Caco-2 (cell line): Measurements from ENCODE around the gene MARK4. TPM values are rescaled to one million over a fixed set of nuclear protein-coding genes. Genes with fewer than 3 reads are reported as not detected.

Experiments used
- BruUV-seq: library from RNA; stranded (reverse); fragments of 400-500 nt; replicated peaks from 2 replicates; lab custom pipeline; 2021; lab: Mats Ljungman, UMichigan
- CTCF ChIA-PET: fragments of 300-600 bp; sonication (Branson Sonifier 250); formaldehyde crosslinking; loops from one replicate; lab custom pipeline; 2022; ENCODE audit warnings: antibody characterized with exemption; lab: Charles Lee
- POLR2A ChIA-PET: fragments of 300-600 bp; sonication (Branson Sonifier 250); formaldehyde crosslinking; loops from one replicate; lab custom pipeline; 2022; ENCODE audit warnings: antibody characterized with exemption; lab: Charles Lee
- DNase-seq, 2 experiments: peaks; one replicate each; pipeline versions ENCODE4 v3.0.0 to v3.0.0-alpha.2; 2020 to 2022
- H3K27me3 ChIP-seq: replicated peaks from 2 replicates; pipeline ENCODE4 v1.6.0; 2011; ENCODE audit warnings: low read length; ENCODE audit not compliant: control insufficient read depth, insufficient read depth
- H3K36me3 ChIP-seq: 2 replicates; pipeline ENCODE4 v1.5.1; 2011; ENCODE audit warnings: low read length; ENCODE audit not compliant: control insufficient read depth, insufficient read depth
- H3K4me1 ChIP-seq: fragments of 250-450 bp; sonication (Bioruptor Pico); 2 replicates; pipeline ENCODE4 v1.5.1; 2020; ENCODE audit warnings: mild to moderate bottlenecking
- H3K4me3 ChIP-seq: 2 replicates; pipeline ENCODE4 v1.5.1; 2011; ENCODE audit warnings: low read depth, mild to moderate bottlenecking, control low read depth, low read length
- H3K9me3 ChIP-seq: fragments of 250-450 bp; sonication (Bioruptor Pico); 2 replicates; pipeline ENCODE4 v1.5.1; 2020; ENCODE audit warnings: mild to moderate bottlenecking, moderate library complexity
- H3K27ac Mint-ChIP-seq: one replicate; pipeline ENCODE4 v1.8.0; 2022; ENCODE audit warnings: mixed read lengths; ENCODE audit not compliant: unreplicated experiment
- H3K27me3 Mint-ChIP-seq: one replicate; pipeline ENCODE4 v1.8.0; 2022; ENCODE audit warnings: mixed read lengths; ENCODE audit not compliant: insufficient read depth, unreplicated experiment
- H3K36me3 Mint-ChIP-seq: one replicate; pipeline ENCODE4 v1.8.0; 2022; ENCODE audit warnings: mild to moderate bottlenecking, mixed read lengths; ENCODE audit not compliant: insufficient read depth, unreplicated experiment
- H3K4me1 Mint-ChIP-seq: one replicate; pipeline ENCODE4 v1.8.0; 2022; ENCODE audit warnings: low read depth, mixed read lengths; ENCODE audit not compliant: unreplicated experiment
- H3K4me3 Mint-ChIP-seq: one replicate; pipeline ENCODE4 v1.8.0; 2022; ENCODE audit warnings: mild to moderate bottlenecking, moderate library complexity, mixed read lengths; ENCODE audit not compliant: unreplicated experiment
- H3K9me3 Mint-ChIP-seq: one replicate; pipeline ENCODE4 v1.8.0; 2022; ENCODE audit warnings: mixed read lengths; ENCODE audit not compliant: unreplicated experiment
- CTCF ChIP-seq, 2 experiments: fragments of 200-600 bp in 1 of 2; IDR thresholded peaks; 1 replicate in 1 of 2; 2 replicates in 1 of 2; pipeline versions ENCODE4 v1.5.1 to v1.8.0; 2011 to 2022; ENCODE audit warnings: antibody characterized with exemption in 1 of 2, control low read depth in 1 of 2, inconsistent platforms in 1 of 2, low read depth in 1 of 2, low read length in 1 of 2, mild to moderate bottlenecking in 1 of 2, moderate library complexity in 1 of 2; ENCODE audit not compliant: insufficient read depth in 1 of 2, severe bottlenecking in 1 of 2, unreplicated experiment in 1 of 2
- intact Hi-C: fragments of 100-400 bp; cut with micrococcal nuclease; formaldehyde crosslinking; loops from one replicate; pipeline ENCODE4 v1.10.0; 2022; ENCODE audit not compliant: unreplicated experiment
- total RNA-seq: library from RNA; stranded (reverse); gene quantifications from 2 replicates; pipeline ENCODE4 v1.2.3, GENCODE V29; 2022

MARK4 gene
- total RNA-seq, 1 experiment from 2014 or later: 30.3 TPM

GRCh38 chr19:45322311-45322710 is 71.2 kb downstream of the MARK4 start:
- POLR2A ChIA-PET: no interaction called here
- Histone ChIP-seq H3K4me1 (no peaks in the 10 kb centered on the region), H3K36me3 (no peaks in the 10 kb centered on the region), H3K9me3 (no peaks in the 10 kb centered on the region), H3K27me3 (no peaks in the 10 kb centered on the region), H3K4me3 (no peak overlapping the region)
- intact Hi-C loops: no loop called here
- DNase-seq: no peak
- TF ChIP-seq CTCF (IDR thresholded peaks at IDR 0.05; ENCODE audit: insufficient read depth in 1 of 2, low read depth in 1 of 2, low read length in 1 of 2, severe bottlenecking in 1 of 2, unreplicated experiment in 1 of 2): no peak
- H3K27ac Mint-ChIP-seq: no peak overlapping the region
- no TSS peak for BruUV-seq
- H3K27me3 Mint-ChIP-seq: peaks cover 3% of the 10 kb centered on the region
- no peaks in the 10 kb centered on the region for H3K9me3 Mint-ChIP-seq
- no peaks in the 10 kb centered on the region for H3K36me3 Mint-ChIP-seq
- CTCF ChIA-PET: no interaction called here
- peaks cover 7% of the 10 kb centered on the region for H3K4me1 Mint-ChIP-seq
- no peak overlapping the region for H3K4me3 Mint-ChIP-seq

GRCh38 chr19:45322744-45323281 is 71.7 kb downstream of the MARK4 start, which contains the start of gene CKM:
Gene CKM, minus strand, starts transcription at chr19:45322875. Its CDS starts 3,162 bp downstream, at chr19:45319713.
- H3K9me3 ChIP-seq: no peaks in the 10 kb centered on the region
- no peaks in the 10 kb centered on the region for H3K36me3 ChIP-seq
- H3K4me1 ChIP-seq: no peaks in the 10 kb centered on the region
- H3K4me3 Mint-ChIP-seq: no peak within 1 kb of the TSS
- intact Hi-C loops: no loop called here
- BruUV-seq: no TSS peak
- H3K27me3 Mint-ChIP-seq: no peaks in the 10 kb centered on the region
- TF ChIP-seq CTCF (IDR thresholded peaks at IDR 0.05; ENCODE audit: insufficient read depth in 1 of 2, low read depth in 1 of 2, low read length in 1 of 2, severe bottlenecking in 1 of 2, unreplicated experiment in 1 of 2): no peak
- ChIA-PET CTCF (no interaction called here), POLR2A (no interaction called here)
- DNase-seq: no peak
- H3K9me3 Mint-ChIP-seq: no peaks in the 10 kb centered on the region
- H3K27ac Mint-ChIP-seq: no peak within 1 kb of the TSS
- no peaks in the 10 kb centered on the region for H3K36me3 Mint-ChIP-seq
- no peak within 1 kb of the TSS for H3K4me3 ChIP-seq
- H3K27me3 ChIP-seq: no peaks in the 10 kb centered on the region
- H3K4me1 Mint-ChIP-seq: peaks cover 7% of the 10 kb centered on the region

GRCh38 chr19:45323671-45324081 is 72.6 kb downstream of the MARK4 start:
- no peak overlapping the region for H3K4me3 Mint-ChIP-seq
- intact Hi-C loops: no loop called here

More at GRCh38 chr19:45323671-45324081, 72.6 kb downstream of the MARK4 start:
- no peak for TF ChIP-seq CTCF (IDR thresholded peaks at IDR 0.05; ENCODE audit: insufficient read depth in 1 of 2, low read depth in 1 of 2, low read length in 1 of 2, severe bottlenecking in 1 of 2, unreplicated experiment in 1 of 2)
- Histone ChIP-seq H3K4me3 (no peak overlapping the region), H3K9me3 (no peaks in the 10 kb centered on the region), H3K27me3 (no peaks in the 10 kb centered on the region), H3K36me3 (no peaks in the 10 kb centered on the region), H3K4me1 (no peaks in the 10 kb centered on the region)
- no peaks in the 10 kb centered on the region for H3K36me3 Mint-ChIP-seq
- ChIA-PET POLR2A (no interaction called here), CTCF (no interaction called here)
- no peaks in the 10 kb centered on the region for H3K9me3 Mint-ChIP-seq
- no peak for DNase-seq
- H3K27ac Mint-ChIP-seq: no peak overlapping the region
- BruUV-seq: no TSS peak
- peaks cover 7% of the 10 kb centered on the region for H3K4me1 Mint-ChIP-seq
- no peaks in the 10 kb centered on the region for H3K27me3 Mint-ChIP-seq
